ENCODE results near the gene TMEM240. TPM values are rescaled to one million over a fixed set of nuclear protein-coding genes. Genes with fewer than 3 reads are reported as not detected.
"Not testable (repeated sequence)": the region's sequence is repeated elsewhere in the genome, so short reads cannot be mapped to it uniquely, and the experiment has no call there.

The TMEM240 gene
- total RNA-seq, 1 experiment from 2014 or later: 0.15 TPM

GRCh38 chr1:1495461-1495975 lies 44.9 kb downstream of the TMEM240 start:
- not testable (repeated sequence) for DNase-seq (ENCODE audit: low read depth)

GRCh38 chr1:1494311-1494710 lies 46.1 kb downstream of the TMEM240 start:
- DNase-seq (ENCODE audit: low read depth): not testable (repeated sequence)

GRCh38 chr1:1491601-1492000 lies 48.8 kb downstream of the TMEM240 start:
- DNase-seq (ENCODE audit: low read depth): no peak

GRCh38 chr1:1490633-1491230 lies 49.7 kb downstream of the TMEM240 start:
- no peak for DNase-seq (ENCODE audit: low read depth)

GRCh38 chr1:1489861-1490260 lies 50.6 kb downstream of the TMEM240 start:
- DNase-seq (ENCODE audit: low read depth): no peak

- no peak for DNase-seq (ENCODE audit: low read depth)
These were observed 51.2 kb downstream of the TMEM240 start for GRCh38 chr1:1489231-1489630.

GRCh38 chr1:1487701-1488100 lies 52.7 kb downstream of the TMEM240 start:
- no peak for DNase-seq (ENCODE audit: low read depth)

- not testable (repeated sequence) for DNase-seq (ENCODE audit: low read depth)
These were observed 54.6 kb downstream of the TMEM240 start for GRCh38 chr1:1485755-1486317.

GRCh38 chr1:1484976-1485750 lies 55.3 kb downstream of the TMEM240 start:
- DNase-seq (ENCODE audit: low read depth): not testable (repeated sequence)

Other genes starting within 250 kb of the TMEM240 start
- gene ACAP3, start 232.7 kb downstream of the TMEM240 start, total RNA-seq (2014; rRNA removed; shearing (Covaris generic)): 13.9 and 15.3 TPM in 2 replicates
- 23.6 and 40.3 TPM in 2 replicates for gene PUSL1, start 232.0 kb downstream of the TMEM240 start, total RNA-seq (2014; rRNA removed; shearing (Covaris generic))
- gene INTS11, start 216.0 kb downstream of the TMEM240 start, total RNA-seq (2014; rRNA removed; shearing (Covaris generic)): 74.7 and 87.4 TPM in 2 replicates
- 22.4 and 35.1 TPM in 2 replicates for gene CPTP, start 215.8 kb downstream of the TMEM240 start, total RNA-seq (2014; rRNA removed; shearing (Covaris generic))
- gene TAS1R3, start 209.3 kb downstream of the TMEM240 start, total RNA-seq (2014; rRNA removed; shearing (Covaris generic)): not detected in 2 replicates
- 22.4 and 34.5 TPM in 2 replicates for gene DVL1, start 191.2 kb downstream of the TMEM240 start, total RNA-seq (2014; rRNA removed; shearing (Covaris generic))
- 0.25 and 2.6 TPM in 2 replicates for gene MXRA8, start 182.1 kb downstream of the TMEM240 start, total RNA-seq (2014; rRNA removed; shearing (Covaris generic))
- 141 and 178 TPM in 2 replicates for gene AURKAIP1, start 165.4 kb downstream of the TMEM240 start, total RNA-seq (2014; rRNA removed; shearing (Covaris generic))
- gene CCNL2, start 141.3 kb downstream of the TMEM240 start, total RNA-seq (2014; rRNA removed; shearing (Covaris generic)): 29.9 and 35.2 TPM in 2 replicates
- 160 and 166 TPM in 2 replicates for gene MRPL20, start 133.3 kb downstream of the TMEM240 start, total RNA-seq (2014; rRNA removed; shearing (Covaris generic))
- gene ANKRD65, start 119.3 kb downstream of the TMEM240 start, total RNA-seq (2014; rRNA removed; shearing (Covaris generic)): 0.17 and 0.64 TPM in 2 replicates
- 0.12 and 1.1 TPM in 2 replicates for gene VWA1, start 104.9 kb downstream of the TMEM240 start, total RNA-seq (2014; rRNA removed; shearing (Covaris generic))
- gene ATAD3C, start 90.9 kb downstream of the TMEM240 start, total RNA-seq (2014; rRNA removed; shearing (Covaris generic)): not detected in 2 replicates
- 2.9 and 7.7 TPM in 2 replicates for gene ATAD3B, start 68.9 kb downstream of the TMEM240 start, total RNA-seq (2014; rRNA removed; shearing (Covaris generic))
- 26.7 and 55.9 TPM in 2 replicates for gene ATAD3A, start 28.5 kb downstream of the TMEM240 start, total RNA-seq (2014; rRNA removed; shearing (Covaris generic))
- gene SSU72, start 34.2 kb upstream of the TMEM240 start, total RNA-seq (2014; rRNA removed; shearing (Covaris generic)): 69.3 and 96.9 TPM in 2 replicates
- 1.1 and 6.1 TPM in 2 replicates for gene FNDC10, start 59.5 kb upstream of the TMEM240 start, total RNA-seq (2014; rRNA removed; shearing (Covaris generic))
- 15.8 and 28.6 TPM in 2 replicates for gene MIB2, start 74.9 kb upstream of the TMEM240 start, total RNA-seq (2014; rRNA removed; shearing (Covaris generic))
- 0.27 TPM in 1 of 2 replicates, not detected in the other for gene MMP23B, start 91.5 kb upstream of the TMEM240 start, total RNA-seq (2014; rRNA removed; shearing (Covaris generic))
- gene CDK11B, start 118.4 kb upstream of the TMEM240 start, total RNA-seq (2014; rRNA removed; shearing (Covaris generic)): 7.4 and 13.2 TPM in 2 replicates
- gene SLC35E2B, start 152.2 kb upstream of the TMEM240 start, total RNA-seq (2014; rRNA removed; shearing (Covaris generic)): 11.5 and 25.5 TPM in 2 replicates
- gene CDK11A, start 183.7 kb upstream of the TMEM240 start, total RNA-seq (2014; rRNA removed; shearing (Covaris generic)): 2.6 and 11.0 TPM in 2 replicates
- 36.8 and 44.7 TPM in 2 replicates for gene NADK, start 237.8 kb upstream of the TMEM240 start, total RNA-seq (2014; rRNA removed; shearing (Covaris generic))

Measured in M059J (cell line).